ENCODE data around the gene MSI2. TPM values are rescaled to one million over a fixed set of nuclear protein-coding genes. Genes with fewer than 3 reads are reported as not detected.
A peak's percentile ranks its signal among the peaks of the same experiment; 100 is the strongest.

Gene MSI2
- total and polyA plus RNA-seq, 12 donors, result 32.6 to 411 (median 148) TPM

- 89 to 94% (median 92%) methylated on average over 14 to 18 of the region's 18 CpGs for WGBS, 4 donors
- no peaks in the 10 kb centered on the region for H3K36me3 ChIP-seq (replicated peaks in 1 of 2)
- TF ChIP-seq POLR2A (IDR thresholded peaks at IDR 0.05), result no peak
- TF ChIP-seq CTCF (IDR thresholded peaks at IDR 0.05), result no peak
- intact Hi-C loops (cut with DNase I), result no loop called here
- no peak for DNase-seq
- peak overlapping the region in 3 of 5 donors; percentile 39 to 79 (median 72) for H3K27ac ChIP-seq
- no peaks in the 10 kb centered on the region for H3K9me3 ChIP-seq (replicated peaks in 1 of 3)
- H3K4me3 ChIP-seq, result no peak overlapping the region
- peaks cover 44 to 80% of the 10 kb centered on the region in 2 donors for H3K4me1 ChIP-seq (replicated peaks in 1 of 2)
- H3K27me3 ChIP-seq, result no peaks in the 10 kb centered on the region
Measured at GRCh38 chr17:57283203-57283971, 27.1 kb downstream of the MSI2 start.

GRCh38 chr17:57284583-57284982, 28.3 kb downstream of the MSI2 start:
- WGBS, 4 donors, result 57 to 71% (median 64%) methylated on average over 3 of the region's 3 CpGs
- no peaks in the 10 kb centered on the region for H3K27me3 ChIP-seq
- intact Hi-C loops (cut with DNase I), result no loop called here
- no peak overlapping the region for H3K4me3 ChIP-seq
- TF ChIP-seq CTCF (IDR thresholded peaks at IDR 0.05), result no peak
- TF ChIP-seq POLR2A (IDR thresholded peaks at IDR 0.05), result no peak
- no peaks in the 10 kb centered on the region for H3K9me3 ChIP-seq (replicated peaks in 1 of 3)
- no peaks in the 10 kb centered on the region for H3K36me3 ChIP-seq (replicated peaks in 1 of 2)
- H3K27ac ChIP-seq, result peak overlapping the region in 3 of 5 donors; percentile 7 to 79 (median 72)
- no peak for DNase-seq
- peaks cover 51 to 82% of the 10 kb centered on the region in 2 donors for H3K4me1 ChIP-seq (replicated peaks in 1 of 2)

GRCh38 chr17:57284984-57285646, 28.8 kb downstream of the MSI2 start:
- peaks cover 51 to 80% of the 10 kb centered on the region in 2 donors for H3K4me1 ChIP-seq (replicated peaks in 1 of 2)
- no peaks in the 10 kb centered on the region for H3K9me3 ChIP-seq (replicated peaks in 1 of 3)
- H3K27ac ChIP-seq, result peak overlapping the region; percentile 4 to 80 (median 72)
- H3K27me3 ChIP-seq, result no peaks in the 10 kb centered on the region
- no peak for TF ChIP-seq POLR2A (IDR thresholded peaks at IDR 0.05)
- TF ChIP-seq CTCF (IDR thresholded peaks at IDR 0.05), result no peak
- peak overlapping the region in 1 of 4 donors; percentile 28 for H3K4me3 ChIP-seq
- H3K36me3 ChIP-seq (replicated peaks in 1 of 2), result no peaks in the 10 kb centered on the region
- peak in 1 of 7 donors; percentile 44 for DNase-seq
- intact Hi-C loops (cut with DNase I), result no loop called here
- WGBS, 4 donors, result 20 to 31% (median 30%) methylated on average over 12 to 13 of the region's 13 CpGs

GRCh38 chr17:57285701-57286100, 29.4 kb downstream of the MSI2 start:
- Histone ChIP-seq H3K4me3 (peak overlapping the region in 1 of 4 donors; percentile 28), H3K36me3 (replicated peaks in 1 of 2) (no peaks in the 10 kb centered on the region), H3K4me1 (replicated peaks in 1 of 2) (peaks cover 51 to 80% of the 10 kb centered on the region in 2 donors), H3K27ac (peak overlapping the region; percentile 4 to 80 (median 72)), H3K27me3 (no peaks in the 10 kb centered on the region), H3K9me3 (replicated peaks in 1 of 3) (no peaks in the 10 kb centered on the region)
- 34 to 46% (median 36%) methylated on average over 5 of the region's 5 CpGs for WGBS, 4 donors
- intact Hi-C loops (cut with DNase I), result no loop called here
- DNase-seq, result no peak
- no peak for TF ChIP-seq POLR2A (IDR thresholded peaks at IDR 0.05)
- TF ChIP-seq CTCF (IDR thresholded peaks at IDR 0.05), result no peak

Measured in adrenal gland (tissue), 12 donors.